WTC11 (cell line): ENCODE results near the gene NOP14.
"Not testable (repeated sequence)": the region's sequence is repeated elsewhere in the genome, so short reads cannot be mapped to it uniquely, and the experiment has no call there.

Experiments used
- CBFB ChIP-seq: sonication (generic); formaldehyde crosslinking; IDR thresholded peaks from 2 replicates; pipeline ENCODE4 v1.8.1; 2022; ENCODE audit warnings: mild to moderate bottlenecking, low read depth, missing genetic modification reagents
- CTCF ChIP-seq: fragments of 200-600 bp; IDR thresholded peaks from 2 replicates; pipeline ENCODE4 v1.8.0; 2022; ENCODE audit warnings: antibody characterized with exemption
- E2F5 ChIP-seq: sonication (generic); formaldehyde crosslinking; IDR thresholded peaks from 2 replicates; pipeline ENCODE4 v1.8.1; 2022; ENCODE audit warnings: mild to moderate bottlenecking, moderate library complexity, missing genetic modification reagents
- ETV6 ChIP-seq: sonication (generic); formaldehyde crosslinking; IDR thresholded peaks from 2 replicates; pipeline ENCODE4 v1.8.1; 2022; ENCODE audit warnings: mild to moderate bottlenecking, missing genetic modification reagents
- MXD4 ChIP-seq: fragments of 250-450 bp; sonication (Bioruptor Pico); IDR thresholded peaks from 2 replicates; pipeline ENCODE4 v1.8.0; 2021; ENCODE audit warnings: mild to moderate bottlenecking, moderate library complexity, borderline replicate concordance
- NR3C1 ChIP-seq: sonication (generic); formaldehyde crosslinking; conservative IDR thresholded peaks from 2 replicates; pipeline ENCODE4 v1.8.1; 2023; ENCODE audit warnings: low read depth, mild to moderate bottlenecking, missing genetic modification reagents
- PREB ChIP-seq: sonication (generic); formaldehyde crosslinking; IDR thresholded peaks from 2 replicates; pipeline ENCODE4 v1.8.1; 2022; ENCODE audit warnings: mild to moderate bottlenecking, missing genetic modification reagents, moderate library complexity, borderline replicate concordance
- TEAD4 ChIP-seq: sonication (generic); formaldehyde crosslinking; IDR thresholded peaks from 2 replicates; pipeline ENCODE4 v1.8.0; 2022; ENCODE audit warnings: mild to moderate bottlenecking, missing genetic modification reagents
- ZBTB21 ChIP-seq: sonication (generic); formaldehyde crosslinking; IDR thresholded peaks from 2 replicates; pipeline ENCODE4 v1.8.1; 2023; ENCODE audit warnings: mild to moderate bottlenecking, missing genetic modification reagents, borderline replicate concordance
- ZNF121 ChIP-seq: sonication (generic); formaldehyde crosslinking; IDR thresholded peaks from 2 replicates; pipeline ENCODE4 v1.8.0; 2023; ENCODE audit warnings: missing genetic modification reagents
- ZNF138 ChIP-seq: sonication (generic); formaldehyde crosslinking; conservative IDR thresholded peaks from 2 replicates; pipeline ENCODE4 v1.8.1; 2022; ENCODE audit warnings: mild to moderate bottlenecking, moderate library complexity, missing genetic modification reagents
- ZNF263 ChIP-seq: sonication (generic); formaldehyde crosslinking; IDR thresholded peaks from 2 replicates; pipeline ENCODE4 v1.8.1; 2022; ENCODE audit warnings: low read depth, mild to moderate bottlenecking, moderate library complexity, missing genetic modification reagents
- ZNF416 ChIP-seq: fragments of 250-450 bp; sonication (Bioruptor Pico); IDR thresholded peaks from 2 replicates; pipeline ENCODE4 v1.9.0; 2021; ENCODE audit warnings: mild to moderate bottlenecking, inconsistent platforms

GRCh38 chr4:2955186-2956044, 7.8 kb downstream of the NOP14 start:
- peak; percentile 27 for TF ChIP-seq CTCF
- TF ChIP-seq ZNF138 (CRISPR knock-in tag); ZNF416 (CRISPR knock-in tag); CBFB (CRISPR knock-in tag); ETV6 (CRISPR knock-in tag); ZNF121 (CRISPR knock-in tag); ZBTB21; E2F5 (CRISPR knock-in tag); NR3C1 (CRISPR knock-in tag); MXD4 (CRISPR knock-in tag); ZNF263 (CRISPR knock-in tag); PREB (CRISPR knock-in tag); TEAD4: not testable (repeated sequence)
